Panc1 (cell line): ENCODE results near the gene ASIP. TPM values are rescaled to one million over a fixed set of nuclear protein-coding genes. Genes with fewer than 3 reads are reported as not detected.
"Not testable (repeated sequence)": the region's sequence is repeated elsewhere in the genome, so short reads cannot be mapped to it uniquely, and the experiment has no call there.

ENCODE experiments used
- ATAC-seq: fragments of 200-7000 bp; cut with Tn5 transposase; 2 replicates; pipeline ENCODE4 v1.9.1; 2020; ENCODE audit warnings: mild to moderate bottlenecking, moderate library complexity
- BruUV-seq: library from RNA; stranded (reverse); fragments of 400-500 nt; replicated peaks from 2 replicates; lab custom pipeline; 2021; lab: Mats Ljungman, UMichigan
- CTCF ChIA-PET: fragments of 300-600 bp; sonication (Branson Sonifier 250); formaldehyde crosslinking; loops from one replicate; lab custom pipeline; 2022; ENCODE audit warnings: antibody characterized with exemption; lab: Charles Lee
- POLR2A ChIA-PET: fragments of 300-600 bp; sonication (Branson Sonifier 250); formaldehyde crosslinking; loops from one replicate; lab custom pipeline; 2022; ENCODE audit warnings: antibody characterized with exemption; lab: Charles Lee
- DNase-seq: peaks from one replicate; pipeline ENCODE4 v3.0.0-alpha.2; 2010; ENCODE audit warnings: low read depth, low spot score
- H3K27ac ChIP-seq: 2 replicates; pipeline ENCODE4 v1.5.1; 2011; ENCODE audit warnings: mild to moderate bottlenecking, low read length, inconsistent platforms
- H3K27me3 ChIP-seq: fragments of 200-500 bp; sonication (Bioruptor generic); 2 replicates; pipeline ENCODE4 v1.6.0; 2014; ENCODE audit warnings: low read length, inconsistent platforms; ENCODE audit not compliant: control insufficient read depth, insufficient read depth
- H3K36me3 ChIP-seq: fragments of 200-500 bp; sonication (Bioruptor generic); 2 replicates; pipeline ENCODE4 v1.5.1; 2014; ENCODE audit warnings: inconsistent platforms, mild to moderate bottlenecking, low read length, moderate library complexity; ENCODE audit not compliant: control insufficient read depth, insufficient read depth
- H3K4me1 ChIP-seq: 2 replicates; pipeline ENCODE4 v1.5.1; 2011; ENCODE audit warnings: inconsistent platforms, mild to moderate bottlenecking, low read length, moderate library complexity; ENCODE audit not compliant: control insufficient read depth, insufficient read depth
- H3K4me3 ChIP-seq, 2 experiments: 2 replicates each; pipeline ENCODE4 v1.5.1; 2011 to 2012; ENCODE audit warnings: low read depth in 2 of 2, low read length in 2 of 2, mild to moderate bottlenecking in 2 of 2, inconsistent platforms in 1 of 2, moderate library complexity in 1 of 2
- H3K9me3 ChIP-seq: fragments of 200-500 bp; sonication (Bioruptor generic); 2 replicates; pipeline ENCODE4 v1.5.1; 2014; ENCODE audit warnings: low read depth, mild to moderate bottlenecking, inconsistent platforms, low read length, moderate library complexity; ENCODE audit not compliant: control insufficient read depth, insufficient read depth
- CTCF ChIP-seq: fragments of 450-650 bp; IDR thresholded peaks from 2 replicates; pipeline ENCODE4 v1.5.1; 2017; ENCODE audit warnings: mild to moderate bottlenecking
- POLR2AphosphoS5 ChIP-seq: IDR thresholded peaks from 2 replicates; pipeline ENCODE4 v1.6.1; 2012; ENCODE audit warnings: mild to moderate bottlenecking, low read depth, low read length, moderate library complexity
- REST ChIP-seq, 2 experiments: IDR thresholded peaks; 2 replicates each; pipeline ENCODE4 v1.6.1; 2011 to 2012; ENCODE audit warnings: low read depth in 2 of 2, control low read depth in 1 of 2, low read length in 1 of 2, mild to moderate bottlenecking in 1 of 2, moderate library complexity in 1 of 2; ENCODE audit not compliant: insufficient read depth in 1 of 2
- SIN3A ChIP-seq: IDR thresholded peaks from 2 replicates; pipeline ENCODE4 v1.6.1; 2012; ENCODE audit warnings: low read depth, mild to moderate bottlenecking, low read length, moderate library complexity, borderline replicate concordance; ENCODE audit not compliant: insufficient read depth
- TCF7L2 ChIP-seq: IDR thresholded peaks from 2 replicates; pipeline ENCODE4 v1.6.1; 2011; ENCODE audit warnings: mild to moderate bottlenecking, low read depth, low read length, inconsistent platforms
- in situ Hi-C: cut with HindIII; loops from 2 replicates; pipeline ENCODE4 v1.10.0; 2016; ENCODE audit warnings: low sequenced_read_pairs, low pct_unique_long_range_greater_than_20kb
- intact Hi-C: fragments of 100-400 bp; cut with micrococcal nuclease; formaldehyde crosslinking; loops from one replicate; pipeline ENCODE4 v1.10.0; 2022; ENCODE audit not compliant: unreplicated experiment
- total RNA-seq: library from RNA; stranded (reverse); gene quantifications from one replicate; pipeline ENCODE4 v1.2.1, GENCODE V29; 2021; ENCODE audit not compliant: unreplicated experiment

ASIP gene
- total RNA-seq, 1 experiment from 2014 or later: not detected

- in situ Hi-C loops: no loop called here
- H3K36me3 ChIP-seq: peaks cover 2% of the 10 kb centered on the region; the same call in 1 of the 2 replicates
- no peak overlapping the region for H3K27ac ChIP-seq
- H3K27me3 ChIP-seq: no peaks in the 10 kb centered on the region
- ChIA-PET POLR2A (no interaction called here), CTCF (interaction anchor here (0.7 kb wide), 1 partner anchor 17 kb away, joined by 3 read pairs; no protein-coding TSS in a partner anchor)
- H3K9me3 ChIP-seq: no peaks in the 10 kb centered on the region
- no peak overlapping the region for H3K4me3 ChIP-seq
- TF ChIP-seq SIN3A (no peak), TCF7L2 (no peak), POLR2AphosphoS5 (no peak), CTCF (no peak), REST (IDR thresholded peaks at IDR 0.05; ENCODE audit: insufficient read depth in 1 of 2, low read depth in 2 of 2, low read length in 1 of 2) (no peak)
- intact Hi-C loops: no loop called here
- ATAC-seq (no peak), DNase-seq (no peak)
- BruUV-seq: no TSS peak
- peaks cover 22% of the 10 kb centered on the region for H3K4me1 ChIP-seq
Observed at GRCh38 chr20:34296468-34296867, 55.2 kb downstream of the ASIP start.

- not testable (repeated sequence) for ATAC-seq
Observed at GRCh38 chr20:34298294-34298784, 57.1 kb downstream of the ASIP start.

GRCh38 chr20:34299556-34300255, 58.5 kb downstream of the ASIP start:
- no peak overlapping the region for H3K4me3 ChIP-seq
- TF ChIP-seq TCF7L2: no peak
- TF ChIP-seq CTCF: no peak
- TF ChIP-seq POLR2AphosphoS5: no peak
- TF ChIP-seq REST (IDR thresholded peaks at IDR 0.05; ENCODE audit: insufficient read depth in 1 of 2, low read depth in 2 of 2, low read length in 1 of 2): no peak
- no peak for TF ChIP-seq SIN3A
- no peaks in the 10 kb centered on the region for H3K9me3 ChIP-seq
- H3K36me3 ChIP-seq: peaks cover 2% of the 10 kb centered on the region; the same call in 1 of the 2 replicates
- ChIA-PET POLR2A (no interaction called here), CTCF (no interaction called here)
- DNase-seq: no peak
- no peak overlapping the region for H3K27ac ChIP-seq
- no TSS peak for BruUV-seq
- in situ Hi-C loops: no loop called here
- H3K27me3 ChIP-seq: no peaks in the 10 kb centered on the region
- intact Hi-C loops: loop anchor here (10.0 kb wide), 1 partner anchor 105 kb away; no protein-coding TSS in a partner anchor
- peaks cover 28% of the 10 kb centered on the region for H3K4me1 ChIP-seq
- ATAC-seq: no peak

More at GRCh38 chr20:34298294-34298784, 57.1 kb downstream of the ASIP start:
- H3K36me3 ChIP-seq, H3K9me3 ChIP-seq, intact Hi-C loops, POLR2A ChIA-PET, H3K27me3 ChIP-seq, BruUV-seq, H3K4me3 ChIP-seq, CTCF ChIA-PET, DNase-seq, in situ Hi-C loops, H3K27ac ChIP-seq: not testable (repeated sequence)
- H3K4me1 ChIP-seq: peaks cover 28% of the 10 kb centered on the region
